Cardiac atrium fibroblast (primary cell): ENCODE data around the gene IFNA5. TPM values are rescaled to one million over a fixed set of nuclear protein-coding genes. Genes with fewer than 3 reads are reported as not detected.

Source experiments
- total RNA-seq: library from RNA; depleted of rRNA; stranded (reverse); fragments of >200 nt; gene quantifications from 2 replicates; pipeline ENCODE4 v1.2.3, GENCODE V29; 2015

Gene IFNA5
- total RNA-seq: not detected in 2 replicates

GRCh38 chr9:21305213-21305612 is at the start of gene IFNA5:
Gene IFNA5, minus strand, starts transcription at chr9:21305313. Its CDS starts 57 bp downstream, at chr9:21305256.

GRCh38 chr9:21350787-21351186 is 45.7 kb upstream of the IFNA5 start, which contains the start of gene IFNA6:
Gene IFNA6, minus strand, starts transcription at chr9:21350887. Its CDS starts 0 bp downstream, at chr9:21350887.

GRCh38 chr9:21334701-21335632 is 29.9 kb upstream of the IFNA5 start, which contains the start of gene KLHL9:
Gene KLHL9, minus strand, starts transcription at chr9:21335404. Its CDS starts 545 bp downstream, at chr9:21334859.

Other genes with a start within 250 kb of the IFNA5 start
- gene IFNB1, start 227.4 kb downstream of the IFNA5 start, total RNA-seq: not detected in 2 replicates
- gene IFNW1, start 163.5 kb downstream of the IFNA5 start, total RNA-seq: not detected in 2 replicates
- not detected in 2 replicates for gene IFNA21, start 138.7 kb downstream of the IFNA5 start, total RNA-seq
- gene IFNA4, start 117.7 kb downstream of the IFNA5 start, total RNA-seq: not detected in 2 replicates
- gene IFNA7, start 103.1 kb downstream of the IFNA5 start, total RNA-seq: not detected in 2 replicates
- not detected in 2 replicates for gene IFNA10, start 98.2 kb downstream of the IFNA5 start, total RNA-seq
- gene IFNA16, start 88.0 kb downstream of the IFNA5 start, total RNA-seq: not detected in 2 replicates
- gene IFNA17, start 77.1 kb downstream of the IFNA5 start, total RNA-seq: not detected in 2 replicates
- not detected in 2 replicates for gene IFNA14, start 65.3 kb downstream of the IFNA5 start, total RNA-seq
- gene KLHL9, start 30.1 kb upstream of the IFNA5 start, total RNA-seq: 24.2 and 25.9 TPM in 2 replicates
- gene IFNA6, start 45.6 kb upstream of the IFNA5 start, total RNA-seq: not detected in 2 replicates
- not detected in 2 replicates for gene IFNA13, start 62.7 kb upstream of the IFNA5 start, total RNA-seq
- not detected in 2 replicates for gene IFNA2, start 80.1 kb upstream of the IFNA5 start, total RNA-seq
- gene IFNA8, start 103.8 kb upstream of the IFNA5 start, total RNA-seq: not detected in 2 replicates
- gene IFNA1, start 135.1 kb upstream of the IFNA5 start, total RNA-seq: not detected in 2 replicates
- gene IFNE, start 177.0 kb upstream of the IFNA5 start, total RNA-seq: not detected in 2 replicates